Activated B cell treated with CpG ODN at 0.5 μM for 24 hours (primary cell): ENCODE results near the gene NMUR2. TPM values are rescaled to one million over a fixed set of nuclear protein-coding genes. Genes with fewer than 3 reads are reported as not detected.

ENCODE experiments used
- ATAC-seq: fragments of 200-7000 bp; cut with Tn5 transposase; one replicate; pipeline ENCODE4 v1.10.0; 2021; ENCODE audit warnings: low read depth, mild to moderate bottlenecking, moderate library complexity
- CTCF ChIA-PET: fragments of 350-600 bp; sonication (Branson Sonifier 250); formaldehyde crosslinking; loops from one replicate; lab custom pipeline; 2021; ENCODE audit warnings: antibody characterized with exemption; lab: Charles Lee
- POLR2A ChIA-PET: fragments of 350-600 bp; sonication (Branson Sonifier 250); formaldehyde crosslinking; loops from one replicate; lab custom pipeline; 2021; ENCODE audit warnings: antibody characterized with exemption; lab: Charles Lee
- DNase-seq: peaks from one replicate; pipeline ENCODE4 v3.0.0; 2022
- H3K27ac Mint-ChIP-seq: one replicate; pipeline ENCODE4 v1.8.0; 2020; ENCODE audit warnings: mixed read lengths
- H3K27me3 Mint-ChIP-seq: one replicate; pipeline ENCODE4 v1.8.0; 2021; ENCODE audit warnings: mixed read lengths
- H3K36me3 Mint-ChIP-seq: one replicate; pipeline ENCODE4 v1.8.0; 2021; ENCODE audit warnings: low read depth, mixed read lengths
- H3K4me1 Mint-ChIP-seq: one replicate; pipeline ENCODE4 v1.8.0; 2021; ENCODE audit warnings: mixed read lengths
- H3K4me3 Mint-ChIP-seq: one replicate; pipeline ENCODE4 v1.8.0; 2020; ENCODE audit warnings: mild to moderate bottlenecking, mixed read lengths
- H3K9me3 Mint-ChIP-seq: one replicate; pipeline ENCODE4 v1.8.0; 2020; ENCODE audit warnings: mixed read lengths
- CTCF ChIP-seq: fragments of 200-600 bp; IDR thresholded peaks from one replicate; pipeline ENCODE4 v1.8.0; 2022; ENCODE audit warnings: antibody characterized with exemption, mild to moderate bottlenecking
- intact Hi-C: fragments of 100-400 bp; cut with micrococcal nuclease; formaldehyde crosslinking; loops from one replicate; pipeline ENCODE4 v1.15.1; 2024
- total RNA-seq: library from RNA; stranded (reverse); gene quantifications from 2 replicates; pipeline ENCODE4 v1.2.3, GENCODE V29; 2022

NMUR2 gene, protein sequence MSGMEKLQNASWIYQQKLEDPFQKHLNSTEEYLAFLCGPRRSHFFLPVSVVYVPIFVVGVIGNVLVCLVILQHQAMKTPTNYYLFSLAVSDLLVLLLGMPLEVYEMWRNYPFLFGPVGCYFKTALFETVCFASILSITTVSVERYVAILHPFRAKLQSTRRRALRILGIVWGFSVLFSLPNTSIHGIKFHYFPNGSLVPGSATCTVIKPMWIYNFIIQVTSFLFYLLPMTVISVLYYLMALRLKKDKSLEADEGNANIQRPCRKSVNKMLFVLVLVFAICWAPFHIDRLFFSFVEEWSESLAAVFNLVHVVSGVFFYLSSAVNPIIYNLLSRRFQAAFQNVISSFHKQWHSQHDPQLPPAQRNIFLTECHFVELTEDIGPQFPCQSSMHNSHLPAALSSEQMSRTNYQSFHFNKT
- not detected in 2 replicates for total RNA-seq

DNA sequence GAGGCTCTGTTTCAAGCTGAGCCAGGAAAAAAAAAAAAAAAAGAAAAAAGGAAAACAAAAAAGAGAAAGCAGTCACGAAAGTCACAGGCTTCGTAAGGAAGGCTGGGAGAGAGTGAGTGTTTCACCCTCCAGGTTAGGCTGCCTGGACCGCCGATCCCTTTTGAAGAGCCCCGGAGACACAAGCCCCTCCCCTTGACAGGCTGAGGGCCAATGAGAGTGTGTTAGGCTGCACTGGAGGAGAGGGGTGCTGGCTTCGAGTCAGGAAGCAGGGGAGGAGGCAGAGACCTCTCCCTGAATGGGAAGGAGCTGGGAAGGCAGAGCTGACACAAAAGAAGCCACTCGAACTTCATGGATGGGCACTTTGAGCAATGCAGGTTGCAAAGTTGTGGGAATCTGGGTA is at the start of gene NMUR2:
NMUR2 (minus strand) TSS at position 135 of the 400 bp plus-strand sequence. CDS start 166 bp downstream, outside the sequence.
- POLR2A ChIA-PET, result no interaction called here
- no peak within 1 kb of the TSS for H3K4me3 Mint-ChIP-seq
- CTCF ChIA-PET, result no interaction called here
- intact Hi-C loops, result no loop called here
- no peak for ATAC-seq
- no peaks in the 10 kb centered on the region for H3K27me3 Mint-ChIP-seq
- TF ChIP-seq CTCF, result no peak
- no peaks in the 10 kb centered on the region for H3K36me3 Mint-ChIP-seq
- DNase-seq, result no peak
- H3K4me1 Mint-ChIP-seq, result no peaks in the 10 kb centered on the region
- H3K9me3 Mint-ChIP-seq, result no peaks in the 10 kb centered on the region
- no peak within 1 kb of the TSS for H3K27ac Mint-ChIP-seq

GRCh38 chr5:152443935-152444334 is 38.9 kb upstream of the NMUR2 start:
- Mint-ChIP-seq H3K4me3 (no peak overlapping the region), H3K9me3 (no peaks in the 10 kb centered on the region), H3K27me3 (no peaks in the 10 kb centered on the region), H3K4me1 (no peaks in the 10 kb centered on the region), H3K36me3 (no peaks in the 10 kb centered on the region), H3K27ac (no peak overlapping the region)
- TF ChIP-seq CTCF, result no peak
- POLR2A ChIA-PET, result no interaction called here
- CTCF ChIA-PET, result no interaction called here
- intact Hi-C loops, result no loop called here
- ATAC-seq (no peak), DNase-seq (no peak)

GRCh38 chr5:152439791-152440190 is 34.7 kb upstream of the NMUR2 start:
- TF ChIP-seq CTCF, result no peak
- H3K36me3 Mint-ChIP-seq, result no peaks in the 10 kb centered on the region
- no peak for ATAC-seq
- H3K9me3 Mint-ChIP-seq, result no peaks in the 10 kb centered on the region
- H3K27me3 Mint-ChIP-seq, result peaks cover 2% of the 10 kb centered on the region
- H3K4me3 Mint-ChIP-seq, result no peak overlapping the region
- intact Hi-C loops, result no loop called here
- ChIA-PET CTCF (no interaction called here), POLR2A (no interaction called here)
- H3K4me1 Mint-ChIP-seq, result no peaks in the 10 kb centered on the region
- H3K27ac Mint-ChIP-seq, result no peak overlapping the region
- DNase-seq, result no peak

GRCh38 chr5:152437866-152438265 is 32.8 kb upstream of the NMUR2 start:
- intact Hi-C loops, result no loop called here
- Mint-ChIP-seq H3K27ac (no peak overlapping the region), H3K9me3 (no peaks in the 10 kb centered on the region), H3K4me3 (no peak overlapping the region), H3K4me1 (no peaks in the 10 kb centered on the region), H3K36me3 (no peaks in the 10 kb centered on the region), H3K27me3 (peaks cover 2% of the 10 kb centered on the region)
- CTCF ChIA-PET, result no interaction called here
- no peak for ATAC-seq
- no peak for DNase-seq
- no peak for TF ChIP-seq CTCF
- POLR2A ChIA-PET, result no interaction called here

DNA sequence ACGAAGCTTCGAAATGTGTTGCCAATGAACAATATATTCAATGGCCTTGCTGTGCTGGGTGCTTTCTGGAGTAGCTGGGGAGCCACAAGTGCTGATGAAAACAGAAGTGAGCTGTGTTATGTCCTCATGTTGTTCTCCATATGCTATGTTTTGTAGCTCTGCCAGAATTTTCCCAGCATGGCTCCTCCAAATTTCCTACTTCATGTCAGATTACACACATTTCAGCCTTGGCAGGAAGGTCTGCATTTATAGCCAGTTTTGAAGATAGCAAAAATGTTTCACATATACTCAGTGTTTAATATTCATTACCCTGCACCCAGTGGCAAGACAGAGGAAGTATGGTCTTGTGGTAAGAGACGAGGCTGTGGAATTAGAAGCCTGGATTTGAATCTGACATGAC is 22.6 kb upstream of the NMUR2 start:
- Mint-ChIP-seq H3K36me3 (no peaks in the 10 kb centered on the region), H3K27ac (no peak overlapping the region), H3K9me3 (no peaks in the 10 kb centered on the region), H3K27me3 (no peaks in the 10 kb centered on the region), H3K4me1 (no peaks in the 10 kb centered on the region), H3K4me3 (no peak overlapping the region)
- ChIA-PET CTCF (no interaction called here), POLR2A (no interaction called here)
- DNase-seq (no peak), ATAC-seq (no peak)
- TF ChIP-seq CTCF, result no peak
- intact Hi-C loops, result no loop called here
